WTC11 (cell line): ENCODE measurements around the gene RUFY3. TPM values are rescaled to one million over a fixed set of nuclear protein-coding genes. Genes with fewer than 3 reads are reported as not detected.

Experiments used
- AFF4 ChIP-seq: sonication (generic); formaldehyde crosslinking; IDR thresholded peaks from 2 replicates; pipeline ENCODE4 v1.8.1; 2023; ENCODE audit warnings: mild to moderate bottlenecking, missing genetic modification reagents, borderline replicate concordance
- ARID4B ChIP-seq: sonication (generic); formaldehyde crosslinking; IDR thresholded peaks from 2 replicates; pipeline ENCODE4 v1.8.0; 2023; ENCODE audit warnings: missing genetic modification reagents, mild to moderate bottlenecking, borderline replicate concordance
- ATF1 ChIP-seq: sonication (generic); formaldehyde crosslinking; IDR thresholded peaks from 2 replicates; pipeline ENCODE4 v1.8.1; 2023; ENCODE audit warnings: mild to moderate bottlenecking, moderate library complexity, missing genetic modification reagents
- ATF3 ChIP-seq: sonication (generic); formaldehyde crosslinking; conservative IDR thresholded peaks from 2 replicates; pipeline ENCODE4 v1.8.1; 2022; ENCODE audit warnings: mild to moderate bottlenecking, missing genetic modification reagents
- ATF6 ChIP-seq: sonication (generic); formaldehyde crosslinking; IDR thresholded peaks from 2 replicates; pipeline ENCODE4 v1.8.1; 2023; ENCODE audit warnings: mild to moderate bottlenecking, missing genetic modification reagents
- ETV6 ChIP-seq: sonication (generic); formaldehyde crosslinking; IDR thresholded peaks from 2 replicates; pipeline ENCODE4 v1.8.1; 2022; ENCODE audit warnings: mild to moderate bottlenecking, missing genetic modification reagents
- FOXK1 ChIP-seq: sonication (generic); formaldehyde crosslinking; IDR thresholded peaks from 2 replicates; pipeline ENCODE4 v1.8.0; 2022; ENCODE audit warnings: mild to moderate bottlenecking, moderate library complexity, missing genetic modification reagents
- GRHL2 ChIP-seq: fragments of 250-450 bp; sonication (Bioruptor Pico); IDR thresholded peaks from 2 replicates; pipeline ENCODE4 v1.8.0; 2022; ENCODE audit warnings: mild to moderate bottlenecking, moderate library complexity; ENCODE audit not compliant: insufficient replicate concordance, severe bottlenecking
- HMGA2 ChIP-seq: fragments of 250-450 bp; sonication (Bioruptor Pico); IDR thresholded peaks from 2 replicates; pipeline ENCODE4 v1.4.0; 2021; ENCODE audit warnings: mild to moderate bottlenecking, moderate library complexity
- HMGXB4 ChIP-seq: sonication (generic); formaldehyde crosslinking; IDR thresholded peaks from 2 replicates; pipeline ENCODE4 v1.8.1; 2023; ENCODE audit warnings: mild to moderate bottlenecking, moderate library complexity, missing genetic modification reagents
- IRF2 ChIP-seq: sonication (generic); formaldehyde crosslinking; IDR thresholded peaks from 2 replicates; pipeline ENCODE4 v1.8.0; 2022; ENCODE audit warnings: low read depth, missing genetic modification reagents, borderline replicate concordance
- JUN ChIP-seq: sonication (generic); formaldehyde crosslinking; IDR thresholded peaks from 2 replicates; pipeline ENCODE4 v1.8.0; 2023; ENCODE audit warnings: mild to moderate bottlenecking, missing genetic modification reagents
- MXD4 ChIP-seq: fragments of 250-450 bp; sonication (Bioruptor Pico); IDR thresholded peaks from 2 replicates; pipeline ENCODE4 v1.8.0; 2021; ENCODE audit warnings: mild to moderate bottlenecking, moderate library complexity, borderline replicate concordance
- NFATC4 ChIP-seq: fragments of 250-450 bp; sonication (Bioruptor Pico); IDR thresholded peaks from 2 replicates; pipeline ENCODE4 v1.9.0; 2021; ENCODE audit warnings: mild to moderate bottlenecking
- NR2C2 ChIP-seq: sonication (generic); formaldehyde crosslinking; IDR thresholded peaks from 2 replicates; pipeline ENCODE4 v1.8.0; 2022; ENCODE audit warnings: mild to moderate bottlenecking, missing genetic modification reagents
- PREB ChIP-seq: sonication (generic); formaldehyde crosslinking; IDR thresholded peaks from 2 replicates; pipeline ENCODE4 v1.8.1; 2022; ENCODE audit warnings: mild to moderate bottlenecking, missing genetic modification reagents, moderate library complexity, borderline replicate concordance
- SOX15 ChIP-seq: fragments of 250-450 bp; sonication (Bioruptor Pico); IDR thresholded peaks from 2 replicates; pipeline ENCODE4 v1.9.0; 2021; ENCODE audit warnings: mild to moderate bottlenecking
- USF2 ChIP-seq: sonication (generic); formaldehyde crosslinking; IDR thresholded peaks from 2 replicates; pipeline ENCODE4 v1.8.1; 2023; ENCODE audit warnings: mild to moderate bottlenecking, missing genetic modification reagents, moderate library complexity
- ZMAT4 ChIP-seq: fragments of 250-450 bp; sonication (Bioruptor Pico); IDR thresholded peaks from 2 replicates; pipeline ENCODE4 v1.9.0; 2021; ENCODE audit warnings: mild to moderate bottlenecking
- ZNF512 ChIP-seq: sonication (generic); formaldehyde crosslinking; IDR thresholded peaks from 2 replicates; pipeline ENCODE4 v1.8.1; 2022; ENCODE audit warnings: missing genetic modification reagents, borderline replicate concordance
- total RNA-seq: library from RNA; stranded (reverse); gene quantifications from 3 replicates; pipeline ENCODE4 v1.2.3, GENCODE V29; 2021

Gene RUFY3
- total RNA-seq, 1 experiment from 2014 or later = 49.0 TPM

GRCh38 chr4:70687821-70688794, 33.7 kb upstream of the RUFY3 start, which contains the start of gene UTP3 (continued):
- TF ChIP-seq JUN (CRISPR knock-in tag) = no peak
- TF ChIP-seq GRHL2 (CRISPR knock-in tag) = no peak
- peak; percentile 93; the same call in 1 of the 2 replicates for TF ChIP-seq AFF4 (CRISPR knock-in tag)
- peak; percentile 89 for TF ChIP-seq FOXK1 (CRISPR knock-in tag)
- no peak for TF ChIP-seq SOX15
- peak; percentile 87; the same call in 1 of the 2 replicates for TF ChIP-seq ARID4B
- no peak for TF ChIP-seq MXD4 (CRISPR knock-in tag)
- TF ChIP-seq PREB = no peak
- TF ChIP-seq NFATC4 (CRISPR knock-in tag) = no peak
- peak; percentile 98 for TF ChIP-seq HMGXB4
- TF ChIP-seq ATF3 = no peak
- TF ChIP-seq ATF1 = no peak
- TF ChIP-seq IRF2 (CRISPR knock-in tag) = no peak
- no peak for TF ChIP-seq ATF6 (CRISPR knock-in tag)
- no peak for TF ChIP-seq ZMAT4 (CRISPR knock-in tag)
- TF ChIP-seq ZNF512 (CRISPR knock-in tag) = no peak
- TF ChIP-seq HMGA2 = 0 out of 2 replicates have a peak, but pooled peaks have one; percentile 2
- peak; percentile 73 for TF ChIP-seq USF2 (CRISPR knock-in tag)
- TF ChIP-seq NR2C2 = no peak
- TF ChIP-seq ETV6 (CRISPR knock-in tag) = peak; percentile 96
